Fibroblast of the aortic adventitia (primary cell): ENCODE results near the gene DAPK2. TPM values are rescaled to one million over a fixed set of nuclear protein-coding genes. Genes with fewer than 3 reads are reported as not detected.

Source experiments
- DNase-seq: peaks from one replicate; pipeline ENCODE4 v3.0.0-alpha.2; 2010; ENCODE audit warnings: low read depth
- H3K4me3 ChIP-seq: 2 replicates; pipeline ENCODE4 v1.5.1; 2011; ENCODE audit warnings: low read depth, mild to moderate bottlenecking, control low read depth, low read length, moderate library complexity
- CTCF ChIP-seq: IDR thresholded peaks from 2 replicates; pipeline ENCODE4 v1.5.1; 2011; ENCODE audit warnings: mild to moderate bottlenecking, low read length, control low read depth, inconsistent platforms; ENCODE audit not compliant: insufficient read depth
- total RNA-seq: library from RNA; depleted of rRNA; stranded (reverse); fragments of >200 nt; gene quantifications from 2 replicates; pipeline ENCODE4 v1.2.3, GENCODE V29; 2012; ENCODE audit warnings: low replicate concordance

DAPK2 gene
- total RNA-seq, 1 donor = 3.7 TPM

DNA sequence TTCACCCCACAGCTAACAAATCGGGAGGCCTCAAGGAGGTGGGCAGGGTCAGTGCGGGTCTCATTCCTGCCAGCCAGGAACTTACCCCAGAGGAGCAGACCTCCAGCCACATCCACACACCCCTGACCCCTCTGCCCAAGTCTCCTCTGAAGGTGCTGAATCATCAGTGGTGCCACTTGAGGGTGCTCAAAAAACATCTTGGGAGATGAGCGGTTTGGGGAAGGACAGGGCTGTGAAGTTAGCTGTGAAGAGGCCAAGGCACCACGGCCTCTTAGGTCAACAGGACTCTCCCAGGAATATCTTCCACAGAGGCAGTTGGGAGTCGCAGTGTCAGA lies 1.2 kb downstream of the DAPK2 start:
- DNase-seq = no peak
- no peak for TF ChIP-seq CTCF
- no peak overlapping the region for H3K4me3 ChIP-seq

DNA sequence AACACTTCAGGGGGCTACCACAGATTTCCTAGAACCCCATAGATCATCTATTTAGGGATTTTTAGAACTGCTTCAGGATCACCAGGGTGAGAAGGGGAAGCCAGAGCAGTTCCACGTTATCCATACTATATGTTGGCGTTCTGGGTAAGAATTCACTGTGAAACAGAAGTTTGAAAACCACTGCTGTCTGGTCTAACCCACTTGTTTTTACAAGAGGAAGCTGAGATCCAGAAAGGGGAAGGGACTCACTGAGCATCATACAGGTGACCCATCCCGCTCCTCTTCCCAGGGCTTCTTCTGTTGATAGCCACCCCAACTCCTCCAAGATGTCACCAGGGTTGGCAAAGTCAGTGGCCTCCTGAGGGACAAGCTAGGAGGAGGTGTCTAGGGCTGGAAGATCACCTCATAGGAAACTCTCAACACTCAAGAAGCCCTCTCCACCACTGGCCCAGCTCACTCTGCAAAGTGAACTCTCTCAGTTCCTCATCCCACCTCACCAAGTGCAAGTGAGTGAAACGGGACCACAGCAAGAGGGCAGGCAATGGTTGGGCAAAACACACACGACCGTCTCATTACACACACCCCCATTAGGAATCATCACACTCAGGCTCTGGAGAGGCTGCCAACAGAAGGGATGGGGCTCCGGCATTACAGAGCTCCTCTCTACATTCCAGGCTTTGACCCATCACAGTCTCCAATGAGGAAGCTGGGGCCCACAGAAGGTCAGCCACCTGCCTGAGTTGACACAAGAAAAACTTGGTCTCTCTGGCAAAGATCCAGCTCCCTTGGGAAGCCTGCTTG lies 1.8 kb downstream of the DAPK2 start:
- H3K4me3 ChIP-seq = no peak overlapping the region
- DNase-seq = no peak
- TF ChIP-seq CTCF = no peak

GRCh38 chr15:64038878-64039610 lies 7.2 kb downstream of the DAPK2 start:
- no peak for DNase-seq
- H3K4me3 ChIP-seq = no peak overlapping the region
- TF ChIP-seq CTCF = no peak

GRCh38 chr15:64037966-64038365 lies 8.3 kb downstream of the DAPK2 start:
- no peak overlapping the region for H3K4me3 ChIP-seq
- no peak for TF ChIP-seq CTCF

GRCh38 chr15:64037116-64037515 lies 9.2 kb downstream of the DAPK2 start:
- no peak for DNase-seq
- no peak for TF ChIP-seq CTCF

More at GRCh38 chr15:64037966-64038365, 8.3 kb downstream of the DAPK2 start:
- no peak for DNase-seq

DNA sequence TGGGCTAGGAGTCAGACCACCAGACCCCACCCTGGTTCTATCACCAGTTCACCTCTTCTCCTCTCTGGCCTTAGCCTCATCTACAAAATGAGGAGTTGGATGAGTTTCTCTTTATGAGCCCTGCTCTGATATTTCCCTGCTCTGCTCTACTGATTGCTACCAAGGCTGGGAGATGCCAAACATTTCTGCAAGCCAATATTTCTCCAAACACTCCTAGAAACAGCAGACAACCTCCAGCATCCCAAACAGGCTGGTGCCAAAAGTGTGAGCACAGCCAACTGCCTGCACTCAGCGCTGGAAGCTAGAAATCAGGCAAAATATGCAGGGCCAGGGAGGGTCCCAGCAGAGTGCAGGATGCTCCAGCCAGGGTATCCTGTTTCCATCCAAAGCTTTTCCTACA lies 10.8 kb downstream of the DAPK2 start:
- no peak for DNase-seq
- no peak for TF ChIP-seq CTCF
- no peak overlapping the region for H3K4me3 ChIP-seq

More at GRCh38 chr15:64037116-64037515, 9.2 kb downstream of the DAPK2 start:
- no peak overlapping the region for H3K4me3 ChIP-seq
